22Rv1 (cell line): ENCODE data around the gene DPEP3.

Source experiments
- H3K27ac ChIP-seq: fragments of 450-650 bp; 2 replicates; pipeline ENCODE4 v1.5.1; 2017
- ZFX ChIP-seq: fragments of 450-650 bp; IDR thresholded peaks from 2 replicates; pipeline ENCODE4 v1.6.1; 2017; ENCODE audit warnings: antibody characterized with exemption, borderline replicate concordance
- TF ChIP-seq, protein P1 (sequence below): fragments of 450-650 bp; IDR thresholded peaks from 2 replicates; pipeline ENCODE4 v1.5.1; 2017; ENCODE audit warnings: mild to moderate bottlenecking

Gene DPEP3

DNA sequence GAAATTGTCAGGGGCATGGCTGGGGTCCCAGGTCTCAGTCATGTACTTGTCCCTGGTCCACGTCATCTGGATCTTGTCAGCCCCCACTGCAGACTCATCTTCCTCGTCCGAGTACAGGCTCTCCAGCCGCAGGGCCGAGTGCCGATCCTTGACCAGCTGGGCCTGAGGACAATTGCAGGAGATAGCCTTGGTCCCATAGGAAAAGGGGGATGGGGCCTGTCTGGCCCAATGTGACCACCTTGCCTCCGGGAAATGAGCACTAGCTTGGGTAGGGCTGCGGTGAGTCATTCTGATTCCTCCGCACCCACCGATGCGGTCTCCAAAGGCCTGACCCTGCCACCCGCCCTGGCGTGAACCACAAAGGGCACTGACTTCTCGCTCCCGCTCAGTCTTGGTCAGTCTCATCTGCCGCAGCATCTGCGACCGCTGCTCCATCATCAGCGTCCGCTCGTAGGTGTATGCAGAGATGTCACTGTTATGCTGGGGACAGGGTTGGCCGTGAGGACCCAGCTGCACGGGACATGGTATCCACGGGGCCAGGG is 34.8 kb downstream of the DPEP3 start:
- no peak overlapping the region for H3K27ac ChIP-seq
- TF ChIP-seq, protein P1, sequence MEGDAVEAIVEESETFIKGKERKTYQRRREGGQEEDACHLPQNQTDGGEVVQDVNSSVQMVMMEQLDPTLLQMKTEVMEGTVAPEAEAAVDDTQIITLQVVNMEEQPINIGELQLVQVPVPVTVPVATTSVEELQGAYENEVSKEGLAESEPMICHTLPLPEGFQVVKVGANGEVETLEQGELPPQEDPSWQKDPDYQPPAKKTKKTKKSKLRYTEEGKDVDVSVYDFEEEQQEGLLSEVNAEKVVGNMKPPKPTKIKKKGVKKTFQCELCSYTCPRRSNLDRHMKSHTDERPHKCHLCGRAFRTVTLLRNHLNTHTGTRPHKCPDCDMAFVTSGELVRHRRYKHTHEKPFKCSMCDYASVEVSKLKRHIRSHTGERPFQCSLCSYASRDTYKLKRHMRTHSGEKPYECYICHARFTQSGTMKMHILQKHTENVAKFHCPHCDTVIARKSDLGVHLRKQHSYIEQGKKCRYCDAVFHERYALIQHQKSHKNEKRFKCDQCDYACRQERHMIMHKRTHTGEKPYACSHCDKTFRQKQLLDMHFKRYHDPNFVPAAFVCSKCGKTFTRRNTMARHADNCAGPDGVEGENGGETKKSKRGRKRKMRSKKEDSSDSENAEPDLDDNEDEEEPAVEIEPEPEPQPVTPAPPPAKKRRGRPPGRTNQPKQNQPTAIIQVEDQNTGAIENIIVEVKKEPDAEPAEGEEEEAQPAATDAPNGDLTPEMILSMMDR: no peak
- TF ChIP-seq ZFX: no peak

DNA sequence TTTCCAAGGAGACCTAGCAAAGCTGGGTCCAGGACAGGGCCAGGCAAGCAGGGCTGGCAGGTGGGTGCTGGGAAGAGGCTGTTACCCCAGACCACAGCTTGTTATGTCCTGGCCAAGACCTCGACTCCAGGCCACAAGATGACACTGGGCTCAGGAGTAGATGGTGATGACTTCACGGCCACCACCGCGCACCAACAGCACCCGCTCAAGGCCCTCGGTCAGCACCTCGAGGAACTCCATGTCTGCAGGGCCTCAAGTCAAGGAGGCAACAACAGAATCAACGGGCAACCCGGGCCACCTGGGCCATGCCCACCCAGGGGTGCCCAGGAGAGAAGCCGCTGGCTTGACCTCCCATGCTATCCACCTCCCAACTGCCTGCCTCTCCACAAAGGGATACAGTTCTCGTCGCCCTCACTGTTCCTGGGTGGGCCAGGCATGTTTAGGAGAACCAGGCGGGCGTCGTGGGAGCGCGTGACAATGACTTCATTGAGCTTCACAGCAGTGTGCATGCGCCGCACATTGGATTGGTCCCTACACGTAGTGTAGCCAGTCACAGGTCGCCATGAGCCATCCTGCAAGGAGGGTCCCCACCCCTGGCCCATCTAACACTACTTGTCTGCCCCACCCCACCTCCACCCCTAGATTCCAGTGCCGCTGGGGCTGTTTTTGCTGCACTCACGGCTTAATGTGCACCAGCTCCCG is 35.5 kb downstream of the DPEP3 start:
- H3K27ac ChIP-seq: no peak overlapping the region
- no peak for TF ChIP-seq ZFX
- TF ChIP-seq, protein P1: no peak

DNA sequence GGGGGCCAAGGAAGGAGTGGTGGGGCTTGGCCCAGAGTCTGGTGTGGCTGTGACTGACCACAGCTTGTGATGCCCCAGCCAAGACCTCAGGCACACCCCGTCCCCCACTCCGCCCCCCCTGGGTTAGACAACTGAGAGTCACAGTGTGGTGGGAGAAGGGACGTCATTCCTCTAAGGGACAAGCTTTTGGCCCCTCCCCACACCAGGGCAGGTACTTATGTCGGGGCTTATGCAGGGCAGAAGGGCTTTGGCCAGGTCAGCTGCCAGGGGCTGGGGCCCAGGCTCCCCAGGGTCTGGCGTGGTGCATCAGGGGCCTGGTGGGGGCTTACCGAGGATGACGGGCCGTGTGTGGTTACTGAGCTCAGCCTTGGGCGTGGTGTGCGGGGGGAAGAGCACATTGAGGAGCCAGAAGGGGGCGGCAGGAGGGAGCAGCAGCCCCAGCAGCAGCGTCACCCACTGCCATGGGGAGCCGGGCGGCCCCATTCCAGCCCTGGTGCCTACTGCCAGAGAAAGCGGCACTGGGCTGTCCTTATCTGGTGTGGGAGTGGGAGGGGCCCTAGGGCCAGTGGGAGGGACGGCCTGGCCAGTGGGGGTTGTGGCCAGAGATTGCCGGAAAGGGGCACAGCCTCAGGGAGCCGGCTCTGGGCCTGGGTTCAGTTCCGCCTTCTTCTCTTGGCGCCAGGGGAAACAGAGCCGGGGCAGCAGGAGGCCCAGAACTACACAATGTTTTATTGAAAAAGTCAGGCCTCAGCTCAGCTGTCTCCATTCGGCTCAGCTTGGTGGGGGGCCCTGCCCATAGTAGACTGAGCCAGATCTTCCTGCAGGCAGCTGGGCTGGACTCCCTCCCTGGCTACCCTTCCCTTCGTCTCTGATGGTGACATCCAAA is 36.4 kb downstream of the DPEP3 start, which contains the start of gene LCAT:
Gene LCAT, minus strand, starts transcription at position 502 of the 886 bp plus-strand sequence. Its CDS starts 19 bp downstream, at position 483.
- no peak within 1 kb of the TSS for H3K27ac ChIP-seq
- no peak for TF ChIP-seq ZFX
- TF ChIP-seq, protein P1: no peak

DNA sequence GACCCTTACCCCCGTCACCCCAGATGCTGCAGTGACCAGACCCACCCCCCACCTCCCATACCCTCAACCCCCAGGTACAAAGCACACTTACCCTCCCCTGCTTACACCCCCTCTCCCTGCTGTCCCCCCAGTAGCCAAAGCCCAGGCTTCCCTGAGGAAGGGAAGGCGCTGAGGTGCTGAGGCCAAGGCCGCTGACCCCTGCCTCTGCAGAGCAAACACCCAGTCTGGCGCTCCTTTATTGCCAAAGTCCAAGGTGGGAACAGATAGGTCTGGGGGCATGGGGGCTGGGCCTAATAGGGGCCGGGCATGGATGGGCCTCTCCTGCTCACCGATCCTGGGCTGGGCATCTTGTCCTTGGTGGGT is 37.1 kb downstream of the DPEP3 start:
- no peak overlapping the region for H3K27ac ChIP-seq
- no peak for TF ChIP-seq ZFX
- TF ChIP-seq, protein P1: no peak

DNA sequence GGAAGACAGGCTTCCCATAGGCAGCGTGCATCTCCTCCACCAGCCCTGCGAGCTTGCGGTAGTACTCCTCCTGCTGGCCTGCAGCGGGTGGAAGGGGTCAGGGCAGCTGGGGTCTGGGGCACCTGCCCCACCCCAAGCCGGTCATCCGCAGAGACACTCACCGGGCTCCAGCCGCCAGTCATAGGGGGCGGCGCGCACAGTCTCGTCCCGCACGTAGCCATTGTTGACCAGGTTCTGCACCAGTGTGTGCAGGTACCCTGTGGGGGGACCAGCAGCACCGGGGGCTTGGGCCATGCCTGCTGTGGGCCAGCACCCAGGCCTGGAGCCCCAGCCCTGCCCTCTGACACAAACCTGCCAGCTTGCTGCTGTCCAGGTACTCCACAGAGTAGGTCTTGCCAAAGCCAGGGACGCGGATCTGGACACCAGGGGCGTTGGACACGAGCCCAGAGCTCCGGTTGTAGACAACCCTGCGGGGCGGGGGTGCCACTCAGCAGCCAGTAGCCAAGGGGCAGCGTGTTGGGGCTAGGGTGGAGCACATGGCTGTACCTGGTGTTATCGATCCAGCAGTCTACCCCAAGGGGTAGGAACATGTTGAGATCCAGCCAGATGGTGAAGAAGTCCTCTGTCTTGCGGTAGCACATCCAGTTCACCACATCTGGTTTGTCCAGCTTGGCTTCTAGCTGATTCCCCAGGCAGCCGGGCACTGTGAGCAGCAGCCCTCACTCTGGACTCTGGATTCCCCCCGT is 37.6 kb downstream of the DPEP3 start:
- TF ChIP-seq, protein P1: no peak
- TF ChIP-seq ZFX: no peak

DNA sequence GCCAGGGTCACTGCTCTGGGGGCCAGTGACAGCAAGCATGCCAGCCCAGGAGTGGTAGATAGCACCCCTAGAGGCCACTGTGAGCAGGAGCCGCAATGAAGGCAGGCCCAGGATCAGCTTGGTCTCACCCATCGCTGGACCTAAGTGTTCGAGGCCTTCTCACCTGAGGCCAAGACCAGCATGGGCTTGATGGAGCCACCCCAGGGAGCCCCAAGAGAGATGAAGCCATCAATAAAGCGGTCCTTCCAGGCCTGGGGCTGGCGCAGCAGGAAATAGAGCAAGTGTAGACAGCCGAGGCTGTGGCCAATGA is 38.1 kb downstream of the DPEP3 start:
- H3K27ac ChIP-seq: peak overlapping the region; percentile 31; the same call in 1 of the 2 replicates
- TF ChIP-seq, protein P1: peak; percentile 85
- TF ChIP-seq ZFX: no peak

More for the DNA sequence above, 37.6 kb downstream of the DPEP3 start:
- H3K27ac ChIP-seq: no peak overlapping the region
